Measurements from ENCODE around the gene DPH7.

Gene DPH7

GRCh38 chr9:137590123-137590468 is 11.4 kb upstream of the DPH7 start:
- no peak overlapping the region for H4K12ac ChIP-seq (ENCODE audit: low read depth, low read length)
- H3K36me3 ChIP-seq (ENCODE audit: control insufficient read depth in 1 of 2, insufficient read depth in 2 of 2, low read length in 2 of 2): peaks cover 33 to 35% of the 10 kb centered on the region in 2 experiments
- H3K14ac ChIP-seq (ENCODE audit: low read length): peak overlapping the region; percentile 52
- WGBS (ENCODE audit: extremely low coverage, insufficient coverage, insufficient read length): no CpG with 5 or more reads among the region's 61 CpGs
- H2AFZ ChIP-seq (ENCODE audit: insufficient read depth, low read length, poor library complexity): peak overlapping the region; percentile 92
- peak overlapping the region; percentile 69 for H4K8ac ChIP-seq (ENCODE audit: low read depth, low read length)
- H2AK5ac ChIP-seq (ENCODE audit: low read length): no peak overlapping the region
- DNase-seq: no peak
- peaks cover 4 to 13% of the 10 kb centered on the region in 2 experiments for H3K4me1 ChIP-seq (ENCODE audit: control insufficient read depth in 1 of 2, insufficient read depth in 2 of 2, low read length in 2 of 2)
- H3K18ac ChIP-seq (ENCODE audit: low read length): peak overlapping the region; percentile 75
- no peak overlapping the region for H2BK120ac ChIP-seq (ENCODE audit: insufficient read depth, low read length, poor library complexity)
- H3K27ac ChIP-seq (ENCODE audit: low read depth, low read length): no peak overlapping the region
- H3K4me2 ChIP-seq (ENCODE audit: low read length): peak overlapping the region; percentile 95
- peak overlapping the region; percentile 97 for H3K4me3 ChIP-seq (ENCODE audit: low read depth, low read length)
- no peak overlapping the region for H2BK5ac ChIP-seq (ENCODE audit: low read depth, low read length, poor library complexity)
- no peak overlapping the region for H3K4ac ChIP-seq (ENCODE audit: low read depth, low read length)
- peak overlapping the region; percentile 66 for H4K91ac ChIP-seq (ENCODE audit: low read depth, low read length)
- peak overlapping the region; percentile 86 for H3K9ac ChIP-seq (ENCODE audit: low read length)
- H3K23ac ChIP-seq (ENCODE audit: low read length): no peak overlapping the region
- peaks cover 9% of the 10 kb centered on the region for H3K79me2 ChIP-seq (ENCODE audit: control insufficient read depth, insufficient read depth, low read length, poor library complexity)
- peaks cover 6% of the 10 kb centered on the region for H3K79me1 ChIP-seq (ENCODE audit: low read length)
- H3K9me3 ChIP-seq (ENCODE audit: insufficient read depth, low read depth, low read length): no peaks in the 10 kb centered on the region
- H2BK12ac ChIP-seq (ENCODE audit: low read length): no peak overlapping the region
- H3K27me3 ChIP-seq (ENCODE audit: insufficient read depth, low read length): no peaks in the 10 kb centered on the region

GRCh38 chr9:137589441-137590122 is 10.9 kb upstream of the DPH7 start:
- Histone ChIP-seq H3K27me3 (ENCODE audit: insufficient read depth, low read length) (no peaks in the 10 kb centered on the region), H3K18ac (ENCODE audit: low read length) (peak overlapping the region; percentile 42), H3K4me3 (ENCODE audit: low read depth, low read length) (peak overlapping the region; percentile 97), H4K8ac (ENCODE audit: low read depth, low read length) (peak overlapping the region; percentile 55), H3K4me2 (ENCODE audit: low read length) (peak overlapping the region; percentile 95), H3K14ac (ENCODE audit: low read length) (peak overlapping the region; percentile 42), H2AK5ac (ENCODE audit: low read length) (peak overlapping the region; percentile 48), H2BK12ac (ENCODE audit: low read length) (no peak overlapping the region), H3K79me1 (ENCODE audit: low read length) (peaks cover 6% of the 10 kb centered on the region), H2AFZ (ENCODE audit: insufficient read depth, low read length, poor library complexity) (peak overlapping the region; percentile 53), H3K27ac (ENCODE audit: low read depth, low read length) (no peak overlapping the region), H3K36me3 (ENCODE audit: control insufficient read depth in 1 of 2, insufficient read depth in 2 of 2, low read length in 2 of 2) (peaks cover 34 to 37% of the 10 kb centered on the region in 2 experiments), H2BK5ac (ENCODE audit: low read depth, low read length, poor library complexity) (no peak overlapping the region), H4K91ac (ENCODE audit: low read depth, low read length) (no peak overlapping the region), H3K23ac (ENCODE audit: low read length) (peak overlapping the region; percentile 43), H3K4me1 (ENCODE audit: control insufficient read depth in 1 of 2, insufficient read depth in 2 of 2, low read length in 2 of 2) (peaks cover 4 to 13% of the 10 kb centered on the region in 2 experiments), H2BK120ac (ENCODE audit: insufficient read depth, low read length, poor library complexity) (no peak overlapping the region), H3K79me2 (ENCODE audit: control insufficient read depth, insufficient read depth, low read length, poor library complexity) (peaks cover 9% of the 10 kb centered on the region), H3K9me3 (ENCODE audit: insufficient read depth, low read depth, low read length) (no peaks in the 10 kb centered on the region), H3K9ac (ENCODE audit: low read length) (peak overlapping the region; percentile 91), H4K12ac (ENCODE audit: low read depth, low read length) (peak overlapping the region; percentile 31), H3K4ac (ENCODE audit: low read depth, low read length) (peak overlapping the region; percentile 48)
- no CpG with 5 or more reads among the region's 58 CpGs for WGBS (ENCODE audit: extremely low coverage, insufficient coverage, insufficient read length)
- DNase-seq: peak in 1 of 2 donors; percentile 29

GRCh38 chr9:137588891-137589290 is 10.2 kb upstream of the DPH7 start:
- Histone ChIP-seq H3K79me2 (ENCODE audit: control insufficient read depth, insufficient read depth, low read length, poor library complexity) (peaks cover 9% of the 10 kb centered on the region), H4K12ac (ENCODE audit: low read depth, low read length) (peak overlapping the region; percentile 40), H2BK12ac (ENCODE audit: low read length) (no peak overlapping the region), H3K9ac (ENCODE audit: low read length) (peak overlapping the region; percentile 21), H3K4me3 (ENCODE audit: low read depth, low read length) (peak overlapping the region; percentile 97), H3K79me1 (ENCODE audit: low read length) (peaks cover 6% of the 10 kb centered on the region), H3K18ac (ENCODE audit: low read length) (peak overlapping the region; percentile 26), H2BK5ac (ENCODE audit: low read depth, low read length, poor library complexity) (no peak overlapping the region), H3K14ac (ENCODE audit: low read length) (no peak overlapping the region), H2AFZ (ENCODE audit: insufficient read depth, low read length, poor library complexity) (no peak overlapping the region), H4K8ac (ENCODE audit: low read depth, low read length) (no peak overlapping the region), H4K91ac (ENCODE audit: low read depth, low read length) (no peak overlapping the region), H3K9me3 (ENCODE audit: insufficient read depth, low read depth, low read length) (no peaks in the 10 kb centered on the region), H3K4ac (ENCODE audit: low read depth, low read length) (peak overlapping the region; percentile 39), H2BK120ac (ENCODE audit: insufficient read depth, low read length, poor library complexity) (no peak overlapping the region), H3K23ac (ENCODE audit: low read length) (no peak overlapping the region), H3K4me2 (ENCODE audit: low read length) (peak overlapping the region; percentile 95), H3K4me1 (ENCODE audit: control insufficient read depth in 1 of 2, insufficient read depth in 2 of 2, low read length in 2 of 2) (peaks cover 4 to 13% of the 10 kb centered on the region in 2 experiments), H3K27me3 (ENCODE audit: insufficient read depth, low read length) (no peaks in the 10 kb centered on the region), H2AK5ac (ENCODE audit: low read length) (no peak overlapping the region), H3K27ac (ENCODE audit: low read depth, low read length) (no peak overlapping the region), H3K36me3 (ENCODE audit: control insufficient read depth in 1 of 2, insufficient read depth in 2 of 2, low read length in 2 of 2) (peaks cover 41 to 44% of the 10 kb centered on the region in 2 experiments)
- no CpG with 5 or more reads among the region's 6 CpGs for whole genome bisulfite sequencing (ENCODE audit: extremely low coverage, insufficient coverage, insufficient read length)
- DNase-seq: no peak

- Histone ChIP-seq H3K4me3 (ENCODE audit: low read depth, low read length) (no peak overlapping the region), H4K12ac (ENCODE audit: low read depth, low read length) (no peak overlapping the region), H3K9ac (ENCODE audit: low read length) (no peak overlapping the region), H3K79me2 (ENCODE audit: control insufficient read depth, insufficient read depth, low read length, poor library complexity) (peaks cover 9% of the 10 kb centered on the region), H3K79me1 (ENCODE audit: low read length) (peaks cover 6% of the 10 kb centered on the region), H3K4me1 (ENCODE audit: control insufficient read depth in 1 of 2, insufficient read depth in 2 of 2, low read length in 2 of 2) (peaks cover 4 to 13% of the 10 kb centered on the region in 2 experiments), H3K4me2 (ENCODE audit: low read length) (no peak overlapping the region), H3K23ac (ENCODE audit: low read length) (no peak overlapping the region), H3K9me3 (ENCODE audit: insufficient read depth, low read depth, low read length) (no peaks in the 10 kb centered on the region), H3K27me3 (ENCODE audit: insufficient read depth, low read length) (no peaks in the 10 kb centered on the region), H3K27ac (ENCODE audit: low read depth, low read length) (no peak overlapping the region), H3K36me3 (ENCODE audit: control insufficient read depth in 1 of 2, insufficient read depth in 2 of 2, low read length in 2 of 2) (peaks cover 47 to 49% of the 10 kb centered on the region in 2 experiments), H2AK5ac (ENCODE audit: low read length) (no peak overlapping the region), H2BK5ac (ENCODE audit: low read depth, low read length, poor library complexity) (no peak overlapping the region), H2BK120ac (ENCODE audit: insufficient read depth, low read length, poor library complexity) (no peak overlapping the region), H2AFZ (ENCODE audit: insufficient read depth, low read length, poor library complexity) (no peak overlapping the region), H3K14ac (ENCODE audit: low read length) (no peak overlapping the region), H2BK12ac (ENCODE audit: low read length) (no peak overlapping the region), H4K91ac (ENCODE audit: low read depth, low read length) (no peak overlapping the region), H4K8ac (ENCODE audit: low read depth, low read length) (no peak overlapping the region), H3K4ac (ENCODE audit: low read depth, low read length) (no peak overlapping the region), H3K18ac (ENCODE audit: low read length) (peak overlapping the region; percentile 29)
- no CpG with 5 or more reads among the region's 13 CpGs for WGBS (ENCODE audit: extremely low coverage, insufficient coverage, insufficient read length)
- no peak for DNase-seq
These were observed 9.6 kb upstream of the DPH7 start for GRCh38 chr9:137588311-137588710.
